ENCODE data around the gene SNUPN.
"Not testable (repeated sequence)": the region's sequence is repeated elsewhere in the genome, so short reads cannot be mapped to it uniquely, and the experiment has no call there.

Gene SNUPN

DNA sequence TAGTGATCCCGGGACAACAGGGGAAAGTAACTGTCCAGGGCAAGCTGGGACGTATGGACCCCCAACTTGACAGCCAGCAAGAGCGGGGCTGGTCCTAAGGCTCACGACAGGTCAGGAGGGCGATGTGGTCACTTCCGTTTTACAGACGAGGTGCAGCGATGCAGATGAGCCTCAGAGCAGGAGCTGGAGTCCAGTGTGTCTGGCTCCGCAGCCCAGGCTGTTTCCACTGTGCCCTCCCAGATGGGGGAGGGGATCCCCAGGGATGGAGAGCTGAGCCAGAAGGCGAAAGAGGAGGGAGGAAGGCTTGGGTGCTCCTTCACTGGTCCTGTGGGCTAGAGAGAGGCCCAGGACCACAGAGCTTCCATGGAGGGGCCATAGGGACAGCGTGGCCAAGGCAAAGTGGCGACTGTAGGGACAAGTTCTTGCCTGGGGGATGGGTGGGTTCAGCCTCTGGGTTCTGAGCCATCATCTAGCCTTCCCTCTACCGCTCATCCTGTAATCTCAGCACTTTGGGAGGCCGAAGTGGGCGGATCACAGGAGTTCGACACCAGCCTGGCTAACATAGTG lies 27.9 kb upstream of the SNUPN start:
- DNase-seq, result no peak

DNA sequence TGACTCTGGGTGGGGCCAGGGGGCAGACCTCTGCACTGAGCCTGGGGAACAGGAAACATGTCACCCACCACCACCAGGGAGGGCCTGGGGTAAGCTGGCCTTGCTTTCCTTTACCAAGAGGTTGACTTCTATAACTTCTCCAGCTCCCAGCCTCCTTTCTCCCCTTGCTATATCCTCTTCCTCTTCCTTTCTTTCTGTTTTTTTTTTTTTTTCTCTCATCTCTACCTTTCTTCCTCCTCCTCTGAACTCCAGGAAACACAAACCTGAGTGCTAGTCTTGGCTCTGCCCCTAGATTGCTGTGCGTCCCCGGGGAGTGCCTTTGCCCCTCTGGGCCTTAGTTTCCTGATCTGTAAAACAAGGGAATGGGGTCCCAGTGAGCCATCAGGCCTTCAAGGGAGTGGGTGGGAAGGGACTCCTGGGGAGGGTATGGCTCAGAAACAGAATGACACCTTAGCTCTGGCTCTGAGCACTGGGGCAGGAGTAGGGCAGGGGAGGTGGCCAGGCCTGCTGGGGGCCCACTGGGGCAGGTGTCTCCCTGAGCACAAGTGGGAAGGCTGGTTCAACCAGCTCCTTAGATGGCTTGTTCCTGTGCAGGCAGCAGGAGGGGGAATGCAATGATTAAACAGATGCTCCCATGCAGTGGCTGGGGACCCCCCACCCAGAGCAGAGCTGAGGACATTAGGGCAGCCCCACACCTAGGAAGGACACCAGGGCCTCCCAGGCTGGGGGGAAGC lies 26.5 kb upstream of the SNUPN start:
- DNase-seq, result no peak

DNA sequence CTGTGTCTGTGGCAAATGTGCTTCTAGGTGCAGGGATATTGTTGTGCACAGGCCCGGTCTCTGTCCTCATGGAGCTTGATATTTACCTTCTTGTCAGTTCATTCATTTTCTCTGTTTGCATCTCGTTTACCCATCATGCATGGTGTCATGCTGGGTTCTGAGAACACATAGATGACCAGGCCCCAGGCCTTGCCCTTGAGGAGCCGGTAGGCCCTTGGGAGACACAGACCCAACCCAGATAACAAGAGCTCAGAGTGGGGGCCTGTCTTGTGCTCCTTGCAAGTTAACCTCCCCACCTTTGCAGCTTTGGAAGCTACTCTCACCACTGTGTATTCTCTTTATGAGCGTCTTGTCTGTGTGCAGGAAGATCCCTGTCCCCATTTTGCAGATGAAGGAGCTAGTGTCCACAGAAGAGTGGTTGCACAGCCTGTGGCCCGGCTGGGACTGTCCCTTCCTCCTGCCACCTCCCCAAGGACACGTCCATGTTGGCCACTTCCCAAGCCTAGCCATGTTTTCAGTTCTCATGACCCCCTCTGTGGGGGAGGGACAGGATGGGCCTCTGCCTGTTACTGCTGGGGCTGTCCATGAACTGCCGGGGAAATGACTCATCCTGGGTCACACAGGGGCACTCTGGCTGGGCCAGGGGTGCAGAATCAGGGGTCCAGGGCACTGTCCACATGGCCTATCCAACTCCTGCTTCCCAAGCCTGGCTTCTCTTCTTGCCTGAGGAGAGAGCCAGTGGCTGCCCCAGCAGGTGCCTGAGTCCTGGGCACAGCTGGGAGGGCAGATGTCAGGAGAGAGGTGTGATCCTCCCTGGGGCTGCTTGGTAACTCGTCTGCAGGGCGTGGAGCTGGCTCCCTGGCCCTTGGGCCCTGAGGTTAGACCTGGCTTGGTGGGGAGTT lies 25.6 kb upstream of the SNUPN start:
- DNase-seq, result no peak

DNA sequence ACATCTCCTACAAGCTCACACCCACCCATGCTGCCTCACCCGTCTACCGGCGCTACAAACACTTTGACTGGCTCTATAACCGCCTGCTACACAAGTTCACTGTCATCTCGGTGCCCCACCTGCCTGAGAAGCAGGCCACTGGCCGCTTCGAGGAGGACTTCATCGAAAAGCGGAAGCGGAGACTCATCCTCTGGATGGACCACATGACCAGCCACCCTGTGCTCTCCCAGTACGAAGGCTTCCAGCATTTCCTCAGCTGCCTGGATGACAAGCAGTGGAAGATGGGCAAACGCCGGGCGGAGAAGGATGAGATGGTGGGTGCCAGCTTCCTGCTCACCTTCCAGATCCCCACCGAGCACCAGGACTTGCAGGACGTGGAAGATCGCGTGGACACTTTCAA lies 24.3 kb upstream of the SNUPN start:
- DNase-seq, result no peak

DNA sequence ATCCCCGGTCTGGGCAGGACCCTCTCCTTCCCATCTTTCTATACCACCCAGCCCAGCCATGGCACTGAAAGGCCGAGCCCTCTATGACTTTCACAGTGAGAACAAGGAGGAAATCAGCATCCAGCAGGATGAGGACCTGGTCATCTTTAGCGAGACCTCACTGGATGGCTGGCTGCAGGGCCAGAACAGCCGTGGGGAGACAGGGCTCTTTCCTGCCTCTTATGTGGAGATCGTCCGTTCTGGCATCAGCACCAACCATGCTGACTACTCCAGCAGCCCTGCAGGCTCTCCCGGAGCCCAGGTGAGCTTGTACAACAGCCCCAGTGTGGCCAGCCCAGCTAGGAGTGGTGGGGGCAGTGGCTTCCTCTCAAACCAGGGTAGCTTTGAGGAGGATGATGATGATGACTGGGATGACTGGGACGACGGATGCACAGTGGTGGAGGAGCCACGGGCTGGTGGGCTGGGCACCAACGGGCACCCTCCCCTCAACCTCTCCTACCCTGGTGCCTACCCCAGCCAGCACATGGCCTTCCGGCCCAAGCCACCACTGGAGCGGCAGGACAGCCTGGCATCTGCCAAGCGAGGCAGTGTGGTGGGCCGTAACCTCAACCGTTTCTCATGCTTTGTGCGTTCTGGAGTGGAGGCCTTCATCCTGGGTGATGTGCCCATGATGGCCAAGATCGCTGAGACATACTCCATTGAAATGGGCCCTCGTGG lies 23.7 kb upstream of the SNUPN start:
- no peak for DNase-seq

DNA sequence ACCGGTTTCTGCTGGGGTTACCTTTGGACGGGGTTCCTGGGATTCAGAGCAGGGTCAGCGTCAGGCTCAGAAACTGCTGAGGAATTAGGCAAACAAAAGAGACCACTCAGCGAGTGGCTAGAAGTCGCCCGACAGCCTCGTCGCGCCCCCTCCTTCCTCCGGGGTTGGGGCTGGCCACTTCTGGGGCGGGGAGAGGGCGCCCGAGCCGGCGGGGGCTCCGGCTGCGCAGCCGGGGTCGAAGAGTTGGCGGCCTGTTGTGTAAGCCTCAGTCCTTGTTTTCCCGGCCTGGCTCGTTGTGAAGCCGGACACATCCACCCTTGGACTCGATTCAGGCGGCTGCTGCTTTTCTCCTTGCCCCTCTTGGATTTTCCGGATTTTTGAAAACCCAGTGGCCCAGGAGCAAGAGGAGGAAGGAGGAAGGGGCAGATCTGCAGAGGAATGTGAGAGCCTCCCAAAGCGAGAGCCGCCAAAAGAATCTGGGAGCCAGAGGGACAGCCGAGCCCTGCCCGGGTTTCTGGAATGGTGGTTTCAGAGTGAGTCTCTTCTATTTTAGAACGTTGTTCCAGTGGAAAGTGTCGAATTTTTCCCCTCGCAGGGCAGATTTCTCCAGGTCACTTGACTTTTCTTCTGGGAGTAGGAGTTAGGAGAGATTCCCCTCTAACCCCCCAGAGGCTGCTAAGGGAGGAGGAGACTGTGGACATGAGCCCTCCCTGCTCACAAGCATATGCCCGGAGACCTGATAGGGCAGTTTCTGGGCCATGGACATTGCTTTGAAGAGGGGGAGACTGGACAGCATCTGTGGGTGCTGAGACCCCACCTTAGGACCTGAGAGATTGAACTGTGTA lies 22.9 kb upstream of the SNUPN start:
- DNase-seq, result no peak

DNA sequence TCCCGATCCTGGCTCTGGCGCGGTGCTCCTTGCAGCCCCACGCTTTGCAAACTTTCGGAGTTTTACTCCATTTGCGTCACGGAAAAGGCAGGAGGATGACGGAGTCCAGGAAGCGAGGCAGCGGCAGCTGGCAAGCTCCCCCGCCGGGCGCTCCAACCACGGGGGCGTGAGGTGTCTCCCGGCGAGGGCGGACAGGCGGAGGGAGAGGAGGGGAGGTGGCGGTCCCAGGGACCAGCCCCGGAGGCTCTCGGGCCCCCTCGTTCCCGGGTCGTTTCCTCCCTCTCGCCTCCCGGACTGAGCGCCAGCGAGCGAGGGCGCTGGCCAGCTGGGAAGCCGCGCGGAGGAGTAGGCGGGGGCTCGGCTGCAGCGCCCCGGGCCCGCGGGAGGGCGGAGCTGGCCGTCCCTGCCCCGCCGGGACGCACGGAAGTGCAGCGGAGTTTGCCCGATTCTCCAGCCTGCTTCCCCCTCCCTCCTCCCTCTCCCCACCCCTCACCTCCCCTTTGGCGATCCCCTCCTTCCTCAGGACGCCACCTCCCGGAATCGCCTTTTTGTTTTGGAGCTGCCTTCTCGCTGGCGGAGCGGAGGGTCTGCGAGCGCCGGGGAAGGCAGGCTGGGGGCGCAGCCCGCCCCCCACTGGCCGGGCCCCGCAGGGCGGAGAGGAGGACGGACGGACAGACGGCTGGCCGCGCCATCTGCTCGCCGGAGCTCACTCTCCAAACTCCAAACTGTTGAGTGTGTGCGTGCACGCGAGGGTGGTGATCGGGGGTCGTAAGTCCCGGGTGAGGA lies 22.0 kb upstream of the SNUPN start, which contains the start of gene SNX33:
TSS of gene SNX33 (plus strand) at position 543 of the 786 bp plus-strand sequence. CDS start 1,191 bp downstream, outside the sequence.
- DNase-seq, result peak; percentile 86

DNA sequence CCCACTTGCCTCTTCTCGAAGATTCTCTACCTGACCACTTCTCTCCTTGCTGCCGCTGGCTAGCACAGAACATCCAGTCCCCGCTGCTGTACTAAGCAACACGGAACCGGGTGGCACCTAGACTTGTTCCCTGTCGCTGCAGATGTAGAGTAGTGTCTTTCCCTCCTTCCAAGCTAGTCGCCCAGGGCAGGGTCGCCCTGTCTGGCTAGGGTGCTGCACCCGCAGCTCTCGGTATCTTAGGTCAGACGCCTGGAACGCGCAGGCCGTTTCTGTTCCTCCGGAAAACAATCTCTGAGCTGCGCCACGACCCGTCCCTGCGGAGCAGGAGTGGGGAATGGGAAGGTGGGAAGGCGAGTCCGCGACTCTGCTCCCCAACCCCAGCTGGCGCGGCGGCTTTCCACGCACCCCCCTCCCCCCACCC lies 21.4 kb upstream of the SNUPN start:
- peak; percentile 64 for DNase-seq

DNA sequence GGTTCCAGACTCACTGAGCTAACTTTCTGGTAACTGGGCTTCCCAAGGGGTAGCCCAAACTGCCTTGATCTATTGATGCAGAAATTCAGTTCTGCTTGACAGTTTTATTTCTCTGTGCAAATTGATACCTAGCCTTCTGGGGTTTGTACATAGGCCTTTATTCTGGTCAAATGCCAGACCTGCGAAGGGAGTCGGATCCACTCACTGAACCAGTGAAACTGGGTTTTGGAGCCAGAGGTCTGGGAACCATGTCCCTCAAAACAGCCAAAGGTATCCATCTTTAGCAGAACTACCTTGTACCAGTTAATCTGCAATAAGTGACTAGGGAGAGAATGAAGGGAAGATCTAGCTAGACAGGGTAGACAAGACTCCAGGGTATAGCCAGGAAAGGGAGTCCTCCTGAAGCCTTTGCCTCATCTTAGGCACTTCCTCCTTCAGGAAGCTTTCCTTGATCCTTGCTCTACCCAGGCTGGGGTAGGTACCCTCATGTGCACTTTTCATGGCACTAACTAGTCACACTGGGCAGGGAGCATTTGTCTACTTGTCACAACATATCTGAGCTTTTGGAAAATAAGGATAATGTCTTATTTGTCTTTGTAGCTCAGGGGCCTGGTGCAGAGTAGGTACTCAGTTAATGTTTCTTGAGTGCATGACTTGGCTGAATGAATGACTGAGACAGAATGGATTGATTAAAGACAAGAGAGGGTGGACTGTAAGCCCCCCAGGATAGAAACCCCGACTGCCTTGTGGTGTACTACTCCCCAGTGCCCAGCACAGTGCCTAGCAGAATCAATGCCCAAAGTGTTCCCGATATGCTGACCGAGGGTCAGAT lies 20.8 kb upstream of the SNUPN start:
- no peak for DNase-seq

DNA sequence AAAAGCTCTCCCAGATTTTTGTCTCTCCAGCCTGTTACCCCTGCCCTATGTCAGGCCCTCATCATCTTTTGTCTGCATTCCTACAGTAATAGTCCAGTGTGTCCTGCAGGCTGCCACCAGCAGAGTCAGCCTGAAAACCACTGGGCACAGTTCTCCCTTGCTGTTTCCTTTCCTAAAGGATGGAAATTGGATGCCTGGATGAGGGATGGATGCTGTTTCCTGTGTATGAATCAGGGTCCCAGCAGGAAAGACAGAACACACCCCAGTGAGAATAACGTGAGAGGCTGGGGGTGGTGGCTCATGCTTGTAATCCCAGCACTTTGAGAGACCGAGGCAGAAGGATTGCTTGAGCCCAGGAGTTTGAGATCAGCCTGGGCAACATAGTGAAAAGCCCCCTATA lies 18.9 kb upstream of the SNUPN start:
- no peak for DNase-seq

DNA sequence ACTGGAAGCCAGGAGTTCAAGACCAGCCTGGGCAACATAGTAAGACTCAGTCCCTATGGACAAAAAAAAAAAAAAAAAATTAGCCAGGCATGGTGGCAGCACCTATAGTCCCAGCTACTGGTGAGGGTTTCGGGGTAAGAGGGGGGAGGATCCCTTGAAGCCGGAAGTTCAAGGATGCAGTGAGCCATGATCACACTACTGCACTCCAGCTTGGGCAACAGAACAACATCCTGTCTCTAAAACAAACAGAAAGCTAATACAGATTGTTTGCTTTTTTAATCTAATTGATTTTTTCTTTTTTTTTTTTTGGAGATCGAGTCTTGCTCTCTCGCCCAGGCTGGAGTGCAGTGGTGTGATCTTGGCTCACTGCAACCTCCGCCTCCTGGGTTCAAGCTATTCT lies 16.1 kb upstream of the SNUPN start:
- no peak for DNase-seq

DNA sequence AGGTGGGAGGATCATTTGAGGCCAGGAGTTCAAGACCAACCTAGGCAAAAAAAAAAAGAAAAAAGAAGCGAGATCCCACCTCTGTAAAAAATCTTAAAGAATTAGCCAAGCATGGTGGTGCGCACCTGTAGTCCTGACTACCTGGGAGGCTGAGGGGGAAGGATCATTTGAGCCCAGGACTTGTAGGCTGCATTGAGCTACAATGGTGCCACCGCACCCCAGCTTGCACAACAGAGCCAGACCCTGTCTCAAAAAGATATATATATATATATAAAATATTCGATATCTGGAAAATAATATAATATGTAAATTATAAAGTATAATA lies 15.6 kb upstream of the SNUPN start:
- no peak for DNase-seq

DNA sequence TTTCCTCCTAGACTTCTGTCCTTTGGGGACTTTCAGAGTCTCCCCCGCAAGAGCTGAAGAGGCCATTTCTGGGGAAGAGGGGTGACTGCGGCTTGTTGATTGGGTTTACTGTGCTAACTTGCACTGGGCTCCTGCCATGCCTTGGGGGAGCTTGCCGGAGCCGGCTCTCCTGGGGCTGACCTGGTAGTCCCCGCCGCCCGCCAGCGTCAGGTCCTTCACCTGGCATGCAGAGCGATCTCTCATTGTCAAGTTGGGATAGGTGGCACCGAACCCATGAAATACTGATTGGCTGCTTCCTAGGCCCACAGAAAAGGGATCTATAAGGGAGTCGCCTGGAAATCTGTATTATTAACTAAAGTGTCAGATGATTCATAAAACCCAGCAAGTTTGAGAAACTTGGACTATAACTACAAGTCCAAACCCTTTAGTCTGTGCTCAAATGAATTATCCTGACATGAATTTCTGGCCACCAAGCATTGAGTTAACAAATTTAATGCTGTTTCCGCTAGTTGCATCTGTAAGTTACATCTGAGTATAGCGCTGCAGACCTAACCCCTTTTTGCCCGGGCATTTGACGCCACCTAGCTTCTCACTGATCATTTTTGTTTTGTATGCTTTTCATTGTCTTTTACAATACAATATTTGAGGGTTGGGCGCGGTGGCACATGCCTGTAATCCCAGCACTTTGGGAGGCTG lies 15.1 kb upstream of the SNUPN start:
- DNase-seq, result no peak

DNA sequence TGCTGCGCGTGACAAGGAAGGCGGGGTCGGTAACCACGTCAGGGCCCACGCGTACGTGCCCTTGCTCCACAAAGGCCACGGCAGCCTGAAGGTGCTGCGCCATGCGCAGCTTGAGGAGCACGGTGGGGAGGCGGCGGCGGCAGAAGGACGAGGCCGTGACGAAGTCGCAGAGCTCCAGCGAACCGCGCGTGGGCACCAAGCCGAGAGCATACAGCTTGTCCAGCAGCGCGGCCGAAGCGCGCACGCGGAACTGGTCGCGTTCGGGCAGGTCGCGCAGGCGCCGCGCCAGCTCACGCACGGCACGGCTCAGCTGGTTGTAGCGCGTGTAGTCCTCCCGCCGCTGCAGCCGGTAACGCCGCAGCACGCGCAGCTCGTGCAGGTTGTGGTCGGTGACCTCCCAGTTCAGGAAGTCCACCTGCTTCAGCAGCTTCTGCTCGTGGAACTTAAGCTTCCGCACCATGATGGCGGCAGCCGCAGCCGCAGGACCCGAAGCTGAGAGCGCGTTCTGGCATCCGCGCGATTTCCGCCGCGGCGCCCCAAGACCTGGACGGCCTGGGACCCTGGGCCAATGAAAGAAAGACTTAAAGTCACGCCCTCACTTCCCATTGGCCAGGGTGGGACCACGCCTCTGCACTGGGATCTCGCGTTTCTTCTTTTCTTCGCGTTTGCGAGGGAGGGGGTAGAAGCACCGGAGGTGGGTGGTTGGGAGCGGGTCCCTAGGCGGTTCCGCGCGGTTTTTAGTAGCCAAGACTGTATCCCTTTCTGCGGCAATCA lies 14.4 kb upstream of the SNUPN start, which contains the start of gene IMP3:
TSS of gene IMP3 (minus strand) at position 516 of the 774 bp plus-strand sequence. CDS start at position 460, 56 bp downstream.
- peak; percentile 97 for DNase-seq

DNA sequence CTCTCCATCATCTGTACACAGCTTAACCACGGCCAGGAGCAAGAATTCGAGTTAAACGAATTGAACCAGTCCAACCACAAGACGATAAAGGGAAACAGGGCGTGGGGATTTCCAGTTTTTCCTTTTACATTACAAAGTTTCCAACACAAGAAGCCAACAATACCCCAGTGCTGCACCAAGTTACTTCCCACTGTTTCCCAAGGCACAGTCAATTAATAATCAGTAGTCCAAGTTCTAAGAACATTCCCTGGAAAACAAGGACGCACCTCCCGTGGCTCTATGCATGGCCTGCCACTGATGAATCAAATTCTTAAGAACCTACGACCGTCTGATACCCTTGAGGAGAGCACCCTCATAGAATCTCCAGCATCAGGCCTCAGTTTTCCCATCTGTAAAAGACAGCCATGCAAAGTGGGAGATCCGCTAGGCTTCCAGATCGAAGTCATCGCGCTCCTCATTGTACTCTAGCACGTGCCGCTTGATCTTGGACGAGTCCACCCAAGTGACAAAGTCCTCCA lies 13.7 kb upstream of the SNUPN start:
- peak; percentile 29 for DNase-seq

DNA sequence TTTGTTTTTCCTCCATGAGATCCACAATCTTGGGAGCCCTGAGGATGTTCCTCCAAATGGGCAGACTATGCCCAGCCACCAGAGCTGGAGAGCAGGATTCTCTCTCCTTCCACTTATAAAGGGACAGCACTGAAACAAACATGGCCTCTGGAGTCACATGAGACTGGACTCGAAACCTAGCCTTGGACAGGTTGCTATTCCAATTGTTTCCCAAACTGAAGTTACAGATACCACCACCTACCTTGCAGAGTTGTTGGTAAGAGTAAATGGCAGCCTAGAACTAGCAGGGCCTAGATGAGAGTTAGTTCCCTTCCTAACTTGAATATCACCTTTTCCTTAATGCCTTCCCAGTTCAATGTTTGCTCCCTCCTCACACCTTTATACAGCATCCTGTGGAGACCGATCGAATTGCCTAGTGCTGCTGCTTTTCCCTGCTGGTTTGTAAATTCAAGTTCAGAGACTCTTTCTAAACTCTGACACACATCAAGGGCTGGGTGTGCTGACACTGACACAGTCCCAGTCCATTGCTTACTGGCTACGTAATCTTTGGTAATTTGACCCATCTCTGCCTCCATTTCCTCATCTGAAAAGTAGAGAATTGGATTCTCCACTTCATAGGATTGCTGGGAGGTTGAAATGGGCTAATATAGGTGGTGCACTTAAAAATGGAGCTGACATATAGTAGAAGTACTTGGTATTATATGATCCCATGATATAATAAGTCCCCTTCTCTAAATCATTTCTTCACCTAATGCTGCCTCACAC lies 11.9 kb upstream of the SNUPN start:
- no peak for DNase-seq

DNA sequence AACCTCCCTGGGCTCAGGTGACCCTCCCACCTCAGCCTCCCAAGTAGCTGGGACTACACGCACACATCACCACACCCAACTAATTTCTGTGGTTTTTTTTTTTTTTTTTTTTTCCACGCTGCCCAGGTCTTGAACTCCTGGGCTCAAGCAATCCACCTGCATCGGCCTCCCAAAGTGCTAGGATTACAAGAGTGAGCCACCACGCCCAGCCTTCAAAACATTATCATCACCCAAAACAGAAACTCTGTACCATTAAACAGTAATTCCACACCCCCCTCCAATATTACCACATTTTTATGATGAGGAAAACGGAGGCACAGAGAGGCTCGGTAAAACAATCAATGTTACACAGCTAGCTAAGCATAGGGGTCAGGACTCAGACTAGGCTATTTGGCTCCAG lies 10.5 kb upstream of the SNUPN start:
- no peak for DNase-seq

DNA sequence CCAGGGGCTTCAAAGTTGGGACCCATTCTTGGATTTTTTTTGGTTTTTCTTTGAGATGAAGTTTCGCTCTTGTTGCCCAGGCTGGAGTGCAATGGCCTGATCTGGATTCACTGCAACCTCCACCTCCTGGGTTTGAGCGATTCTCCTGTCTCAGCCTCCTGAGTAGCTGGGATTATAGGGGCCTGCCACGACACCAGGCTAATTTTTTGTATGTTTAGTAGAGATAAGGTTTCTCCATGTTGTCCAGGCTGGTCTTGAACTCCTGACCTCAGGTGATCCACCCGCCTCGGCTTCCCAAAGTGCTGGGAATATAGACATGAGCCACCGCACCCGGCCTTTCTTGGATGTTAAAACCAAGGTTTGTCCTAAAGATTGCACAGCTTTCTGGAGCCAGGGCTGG lies 8.4 kb upstream of the SNUPN start:
- DNase-seq, result not testable (repeated sequence)
